NCI-H146 (cell line): ENCODE data around the gene UNC5B.

Source experiments
- DNase-seq: peaks from one replicate; lab custom pipeline; 2025; lab: John Stamatoyannopoulos, UW

UNC5B gene

DNA sequence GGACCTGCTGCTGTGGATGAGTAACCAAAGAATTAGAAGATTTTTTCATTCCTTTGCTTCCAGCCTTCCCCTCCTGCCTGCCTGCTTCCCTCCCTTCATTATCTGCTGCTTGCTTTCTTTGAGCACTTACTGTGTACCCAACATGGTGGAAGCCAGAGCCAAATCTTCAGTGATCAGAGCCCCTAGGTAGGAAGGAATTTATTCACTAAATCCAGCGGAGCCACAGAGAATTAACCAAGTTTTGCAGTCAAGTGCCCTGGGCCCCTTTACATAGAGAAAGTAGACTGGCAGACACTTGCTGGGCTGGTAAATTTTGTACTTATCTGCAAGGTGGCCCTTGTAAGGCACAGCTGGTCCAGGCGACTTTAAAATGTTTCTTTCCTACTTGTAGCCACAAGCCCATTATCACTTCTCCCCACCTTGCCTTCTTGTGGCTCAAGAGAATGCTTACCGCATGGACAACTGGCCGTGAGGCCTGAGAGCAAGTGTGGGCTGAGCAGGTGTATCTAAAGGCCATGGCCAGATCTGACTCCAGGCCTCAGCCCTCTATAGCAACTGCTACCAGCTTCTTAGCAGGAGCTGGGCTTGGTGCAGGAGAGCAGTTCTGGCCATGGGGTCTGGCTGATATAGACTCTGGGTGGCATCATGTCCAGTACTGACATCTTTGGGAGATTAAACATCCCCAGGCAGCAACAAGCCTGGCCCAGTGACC lies 11.1 kb downstream of the UNC5B start:
- DNase-seq: no peak

DNA sequence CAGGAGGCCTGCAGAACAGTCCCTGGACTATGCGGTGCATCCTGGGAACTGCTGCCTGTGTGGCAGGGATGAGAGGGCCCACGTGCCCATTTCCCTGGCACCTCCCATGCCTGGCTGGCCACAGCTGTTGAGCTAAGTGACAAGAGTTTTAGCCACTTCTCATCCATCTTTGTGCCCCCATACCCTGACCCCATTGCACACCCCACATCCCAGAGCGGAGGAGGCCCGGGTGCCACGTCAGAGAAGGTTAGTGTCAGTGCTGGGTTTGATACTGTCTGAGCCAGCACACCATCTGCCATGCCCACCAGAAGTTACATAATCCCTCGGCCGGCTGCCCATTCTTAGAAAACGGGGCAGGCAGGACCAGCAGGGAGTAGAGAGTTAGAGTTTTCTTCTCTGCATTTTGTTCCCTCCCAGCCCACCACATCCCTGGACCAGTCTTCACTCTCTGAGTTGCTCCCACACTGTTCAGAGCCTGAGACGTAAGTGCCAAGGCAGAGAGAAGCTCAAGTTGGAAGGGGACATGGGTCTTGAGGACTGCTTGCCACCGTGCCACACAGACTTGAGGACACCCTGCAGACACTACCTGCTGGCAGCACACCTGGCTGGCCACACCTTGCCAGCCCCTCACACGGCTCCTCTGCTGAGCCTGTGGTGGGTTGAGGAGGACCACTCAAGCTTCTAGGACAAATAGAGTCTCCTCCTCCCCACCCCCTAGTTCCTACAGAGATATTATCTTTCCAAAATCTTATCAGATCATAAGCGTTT lies 13.1 kb downstream of the UNC5B start:
- no peak for DNase-seq

DNA sequence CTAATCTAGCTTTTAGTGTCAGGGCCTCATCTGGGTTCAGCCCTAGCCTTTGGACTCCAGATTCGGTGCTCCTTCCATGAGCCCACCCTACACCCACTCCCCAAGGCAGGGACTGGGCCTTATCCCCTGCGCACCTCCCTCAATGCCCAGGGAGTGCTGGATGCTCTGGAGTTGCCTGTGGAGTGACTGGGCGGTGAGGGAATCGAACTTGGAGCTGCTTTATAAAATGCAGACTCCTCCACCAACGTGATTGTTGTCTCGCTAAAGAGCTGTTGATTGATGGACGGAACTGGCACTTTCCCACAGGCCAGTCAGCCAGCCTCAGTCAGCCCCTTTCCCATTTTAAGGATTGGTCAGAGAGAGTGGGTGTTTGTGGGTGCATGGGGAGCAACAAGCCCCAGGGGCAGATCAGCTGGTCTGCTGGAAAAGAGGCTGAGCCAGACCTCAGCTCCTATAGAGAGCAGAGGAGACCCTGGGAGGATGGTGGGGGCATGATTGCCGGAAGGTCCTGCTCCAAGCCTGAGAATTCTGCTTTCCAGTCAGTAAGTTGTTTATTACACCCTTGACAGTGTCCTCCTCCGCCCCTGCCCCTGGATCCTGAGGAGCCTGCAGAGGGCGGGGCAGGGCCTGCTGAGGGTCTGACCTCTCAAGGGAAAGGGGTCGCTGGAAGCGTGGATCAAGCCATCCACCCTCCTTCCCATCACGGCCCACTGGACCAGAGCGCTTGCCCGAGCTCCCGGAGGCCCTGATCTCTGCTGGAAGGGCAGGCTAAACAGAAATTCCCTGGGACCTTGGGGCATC lies 16.7 kb downstream of the UNC5B start:
- no peak for DNase-seq

DNA sequence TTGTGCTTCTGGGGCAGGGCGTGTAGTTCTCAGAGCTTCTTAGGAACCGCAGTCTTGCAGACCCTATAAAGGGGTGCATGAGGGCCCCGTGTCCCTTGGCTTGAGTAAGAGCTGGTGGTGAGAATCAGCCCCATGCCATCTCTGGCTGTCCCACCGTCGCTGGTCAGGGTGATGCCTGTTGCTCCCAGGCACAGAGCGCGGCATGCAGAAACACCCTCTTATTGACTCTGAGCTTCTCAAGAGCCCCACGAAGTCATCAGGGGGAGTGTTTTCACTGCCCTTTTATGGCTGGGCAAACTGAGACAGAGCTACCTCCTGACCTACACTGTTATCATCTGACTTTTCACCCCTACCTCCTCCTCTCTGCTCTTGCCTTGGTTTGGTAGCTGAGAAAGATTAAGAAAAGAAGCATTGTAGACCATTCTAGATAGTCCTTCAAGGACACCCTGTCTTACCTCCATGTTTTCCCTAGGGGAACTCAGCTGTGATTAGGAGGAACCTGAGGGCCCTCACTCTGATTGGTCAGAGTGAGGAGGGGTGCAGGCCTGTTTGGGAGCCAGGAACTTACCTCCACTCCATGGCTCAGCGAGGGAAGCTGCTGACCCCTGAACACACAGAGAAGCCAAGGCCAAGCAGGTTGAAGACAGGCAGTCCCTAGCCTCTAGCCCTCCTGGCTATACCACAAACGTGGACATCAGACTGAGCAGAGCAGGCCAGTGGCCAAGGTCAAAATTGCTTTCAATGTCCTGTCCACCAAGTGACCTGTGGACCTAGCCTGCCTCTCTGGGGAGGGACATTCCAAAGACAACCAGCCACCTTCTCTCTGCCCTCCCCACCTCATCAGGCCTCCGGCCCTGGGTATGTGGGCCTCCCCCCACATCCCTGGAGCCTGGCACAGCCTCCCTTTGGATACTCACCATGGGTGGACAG lies 17.6 kb downstream of the UNC5B start:
- DNase-seq: no peak

DNA sequence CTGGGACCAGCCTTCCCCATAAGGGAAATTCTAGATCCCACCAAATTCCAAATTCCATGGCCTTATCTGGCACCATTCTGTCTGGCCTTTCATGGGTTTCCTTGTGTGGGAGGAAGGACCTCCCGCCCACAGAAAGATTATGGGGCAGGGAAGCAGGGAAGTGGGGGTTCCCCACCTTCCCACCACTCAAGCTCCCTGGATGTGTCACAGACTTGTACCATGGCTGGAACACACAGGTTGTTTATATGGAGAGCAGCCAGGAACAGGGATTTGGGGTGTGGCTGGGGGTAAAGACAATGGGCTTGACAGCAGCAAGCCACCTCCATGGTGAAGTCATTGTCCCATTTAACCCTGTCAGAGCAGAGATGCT lies 18.3 kb downstream of the UNC5B start:
- DNase-seq: no peak

DNA sequence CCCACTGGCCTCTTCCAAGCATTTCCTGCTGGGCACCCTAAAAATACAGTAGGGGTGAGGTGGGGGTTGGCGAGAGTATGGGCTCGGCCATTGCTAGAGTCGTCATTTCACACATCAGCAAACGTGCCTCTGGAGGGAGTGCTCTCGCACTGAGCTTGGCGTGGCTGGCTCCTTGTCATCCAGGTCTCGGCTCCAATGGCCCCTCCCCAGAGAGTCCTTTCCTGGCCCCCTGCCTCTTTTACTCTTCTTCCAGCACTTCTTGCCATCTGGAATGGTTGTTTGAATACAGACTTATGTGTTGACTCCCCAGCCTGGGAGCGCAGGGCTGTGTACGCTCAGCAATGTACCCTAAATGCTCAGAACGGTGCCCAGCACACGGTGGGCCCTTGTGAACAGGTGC lies 18.8 kb downstream of the UNC5B start:
- no peak for DNase-seq

DNA sequence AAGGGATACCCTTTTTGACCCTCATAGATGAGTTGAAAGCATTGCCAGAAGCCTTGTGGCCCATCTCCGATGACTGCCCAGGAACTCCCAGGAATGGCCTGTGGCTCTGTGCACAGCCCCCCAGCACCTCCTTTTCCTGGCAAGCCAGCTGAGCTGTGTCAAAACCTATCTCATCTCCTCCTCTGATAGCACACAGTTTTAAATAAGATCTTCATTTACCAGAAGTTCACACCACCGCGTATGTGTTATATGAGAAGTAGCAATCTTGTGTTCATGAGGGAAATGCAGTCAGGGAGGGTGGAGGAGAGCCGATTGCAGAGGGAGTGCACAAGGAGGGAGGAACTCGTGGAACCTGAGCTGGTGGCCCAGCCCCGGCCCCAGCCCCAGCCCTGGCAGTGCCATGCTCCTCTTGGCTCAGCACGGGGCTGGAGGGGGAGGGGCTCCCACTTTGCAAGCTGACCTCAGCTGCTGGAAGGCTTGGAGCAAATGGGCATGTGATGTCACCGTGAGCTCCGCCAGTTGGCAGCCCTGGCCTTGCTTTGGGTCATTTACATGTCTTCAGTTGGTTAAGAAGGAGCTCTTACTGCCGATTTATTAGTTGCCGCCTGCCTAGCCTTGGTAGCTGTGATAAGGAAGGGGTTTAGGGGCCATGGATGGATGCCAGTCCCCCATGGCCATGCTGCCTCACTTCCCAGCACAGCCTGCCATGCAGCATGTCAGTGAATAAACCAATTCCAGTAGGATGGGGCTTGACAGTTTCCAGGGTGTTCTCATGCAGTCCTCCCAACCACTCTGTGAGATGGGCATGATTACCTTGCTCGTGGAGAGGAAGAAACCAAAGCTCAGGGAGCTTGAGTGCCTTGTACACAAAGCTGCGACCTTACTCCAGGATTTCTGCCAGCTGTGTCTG lies 20.0 kb downstream of the UNC5B start:
- DNase-seq: no peak

DNA sequence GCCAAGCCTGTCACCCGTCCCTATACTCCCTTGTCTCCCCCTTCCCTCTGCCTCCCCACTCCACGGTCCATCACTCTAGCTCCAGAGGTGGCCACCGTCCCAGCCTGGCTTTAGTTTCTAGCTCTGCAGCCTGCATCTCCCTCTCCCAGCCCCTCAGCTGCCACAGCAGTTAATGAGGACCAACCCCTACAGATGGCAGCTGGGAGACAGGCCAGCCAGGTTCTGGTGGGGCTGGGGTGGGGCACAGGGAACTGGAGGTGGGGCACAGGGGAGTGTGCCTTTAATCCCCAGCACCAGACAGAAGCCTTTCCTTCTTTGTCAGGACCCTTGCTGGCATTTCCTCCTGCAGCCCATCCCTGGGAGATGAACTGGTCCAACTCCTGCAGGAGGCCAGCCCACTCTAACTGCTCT lies 21.1 kb downstream of the UNC5B start:
- no peak for DNase-seq

DNA sequence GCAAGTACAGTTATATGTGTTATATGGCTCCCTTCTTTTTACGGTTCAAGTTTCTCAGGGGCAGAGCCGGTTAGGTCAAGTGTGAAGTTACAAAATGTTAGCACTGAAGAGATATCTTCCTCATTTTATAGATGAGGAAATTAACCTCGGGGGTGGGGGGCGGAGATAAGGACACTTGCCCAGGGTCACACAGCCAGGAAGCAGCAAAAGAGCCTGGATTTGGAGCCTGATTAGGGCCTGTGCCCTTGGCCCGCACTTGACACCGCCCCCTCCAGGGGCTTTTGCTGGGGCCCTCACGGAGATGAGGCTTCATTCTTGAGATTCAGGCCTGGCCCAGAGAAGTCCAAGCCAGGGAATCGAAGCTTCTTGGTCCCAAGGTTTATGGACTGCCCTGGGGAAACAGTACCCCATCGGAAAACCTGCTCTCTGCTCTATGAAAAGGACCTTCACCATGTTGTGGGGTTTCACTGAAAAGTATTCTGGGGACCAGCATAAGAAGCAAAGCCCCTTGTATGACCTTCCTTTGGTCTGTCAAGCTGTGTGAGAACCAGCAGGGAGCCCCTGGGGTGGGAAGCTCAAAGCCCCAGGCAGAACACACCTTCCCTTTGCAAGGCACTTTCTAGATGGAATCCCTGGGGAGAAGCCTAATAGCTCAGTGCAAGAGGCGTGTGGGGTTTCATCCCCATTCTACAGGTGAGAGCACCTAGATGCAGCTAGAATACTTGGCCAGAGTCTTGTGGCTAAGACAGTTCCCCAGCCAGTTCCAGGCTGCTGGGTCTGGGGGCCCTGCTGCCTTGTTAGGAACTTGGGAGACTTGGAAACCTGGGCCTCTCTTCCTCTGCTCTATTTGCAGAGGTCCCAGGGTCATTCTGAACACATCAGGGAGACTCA lies 21.9 kb downstream of the UNC5B start:
- no peak for DNase-seq

DNA sequence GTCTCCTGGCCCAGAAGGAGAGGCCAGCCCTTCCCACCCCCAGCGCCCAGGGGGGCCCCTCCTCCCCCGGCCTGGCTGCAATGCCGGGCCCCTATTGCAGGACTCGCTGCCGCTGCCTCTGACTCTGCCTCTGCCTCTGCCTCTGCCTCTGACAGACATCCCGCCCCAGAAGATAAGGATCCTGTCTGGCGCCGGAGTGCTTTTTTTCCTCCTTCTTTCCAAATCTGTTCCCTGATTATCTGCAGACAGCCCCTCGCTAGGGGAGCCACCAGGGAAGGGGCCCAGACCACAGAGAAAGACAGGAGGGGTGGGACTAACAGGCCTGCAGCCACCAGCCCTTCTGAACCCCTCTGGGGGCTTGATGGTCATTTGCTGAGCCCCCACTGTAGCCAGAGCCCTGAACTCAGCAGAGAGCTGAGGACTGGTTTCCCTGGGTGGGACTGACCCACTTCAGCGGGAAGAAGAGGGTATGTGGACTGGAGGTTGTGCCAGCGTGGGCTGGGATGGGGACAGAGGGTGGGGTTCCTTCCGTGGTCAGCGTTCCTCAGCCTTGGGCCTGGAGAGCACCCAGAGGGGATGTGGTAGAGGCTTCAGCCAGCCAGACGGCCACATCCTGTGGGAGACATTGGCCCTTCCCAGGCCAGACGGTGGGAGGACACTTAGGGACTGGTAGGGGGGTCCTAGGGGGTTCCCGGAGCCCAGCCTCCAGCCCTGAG lies 22.8 kb downstream of the UNC5B start:
- no peak for DNase-seq

DNA sequence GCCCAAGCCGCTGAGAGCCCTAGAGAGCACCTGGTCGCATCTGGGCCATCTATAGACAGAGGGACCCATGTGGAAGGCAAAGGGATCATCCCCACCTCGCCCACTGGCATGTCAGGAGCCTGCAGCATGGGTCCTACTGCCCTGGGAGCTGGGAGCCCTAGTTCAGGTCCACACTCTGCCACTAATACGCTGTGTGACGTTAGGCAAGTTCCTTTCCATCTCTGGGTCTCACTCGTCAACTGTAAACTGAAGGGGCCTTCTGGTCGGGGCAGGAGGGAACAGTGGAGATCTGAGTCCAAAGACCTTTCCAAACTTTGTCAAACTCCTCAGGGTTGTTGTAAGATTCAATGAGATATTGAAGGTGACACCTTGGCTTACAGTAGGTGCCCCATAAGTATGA lies 23.4 kb downstream of the UNC5B start:
- no peak for DNase-seq

DNA sequence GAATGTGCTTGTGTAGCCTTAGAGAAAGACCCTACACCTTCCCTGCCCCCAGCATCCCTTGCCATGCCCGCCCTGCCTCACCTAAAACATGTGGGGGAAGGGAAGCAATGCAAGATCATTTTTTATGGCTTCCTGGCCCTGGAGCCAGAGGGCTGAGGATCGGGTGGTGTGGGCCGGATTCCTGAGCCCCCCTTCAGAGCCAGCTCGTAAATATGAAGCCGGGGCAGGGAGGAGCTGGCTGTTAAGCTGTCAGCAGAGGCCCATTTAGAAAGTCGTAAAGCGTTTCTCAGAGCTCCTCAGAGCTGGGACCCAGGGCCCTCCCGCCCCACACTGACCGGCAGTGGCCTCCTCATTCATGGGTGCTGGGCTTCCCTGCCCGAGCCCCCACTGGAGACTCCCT lies 23.9 kb downstream of the UNC5B start:
- DNase-seq: no peak

DNA sequence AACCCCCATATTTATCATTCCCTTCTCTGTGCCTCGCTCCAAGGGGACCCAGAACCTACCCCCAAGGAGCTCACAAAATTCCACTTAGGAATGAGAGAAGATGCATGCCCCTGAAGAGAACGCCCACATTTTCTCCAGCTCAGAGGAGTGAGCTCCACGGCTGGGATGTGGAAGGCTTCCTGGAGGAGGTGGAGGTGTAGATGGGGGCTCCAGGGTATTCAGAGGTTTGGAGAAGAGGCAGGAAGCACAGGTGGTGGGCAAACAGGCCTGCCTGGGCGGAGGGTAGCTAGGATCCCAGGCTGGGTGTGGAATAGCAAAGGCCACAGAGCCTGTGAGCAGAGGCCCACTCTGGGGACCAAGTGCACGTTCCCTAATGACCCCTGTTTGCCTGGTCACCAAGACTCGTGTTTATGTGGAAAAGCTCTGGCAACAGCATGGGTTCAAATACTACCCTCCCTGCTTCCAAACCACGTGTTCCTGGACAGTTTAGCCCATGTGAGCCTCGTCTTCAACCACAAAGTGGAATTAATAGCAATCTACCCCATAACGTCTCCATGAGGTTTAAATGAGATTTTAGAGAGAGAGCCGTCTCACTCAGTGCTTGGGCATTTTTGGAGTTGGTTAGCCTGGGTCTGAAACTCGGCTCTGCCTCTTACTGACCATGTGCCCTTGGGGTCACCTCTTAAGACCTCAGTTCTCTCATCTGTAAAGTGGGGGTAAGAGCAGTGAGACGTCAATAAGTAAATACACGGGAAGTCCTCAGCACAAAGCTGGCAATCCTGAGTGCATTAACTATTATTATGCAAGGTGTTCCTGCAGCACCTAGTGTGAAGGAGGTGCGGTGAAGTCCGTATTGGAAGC lies 24.7 kb downstream of the UNC5B start:
- no peak for DNase-seq

DNA sequence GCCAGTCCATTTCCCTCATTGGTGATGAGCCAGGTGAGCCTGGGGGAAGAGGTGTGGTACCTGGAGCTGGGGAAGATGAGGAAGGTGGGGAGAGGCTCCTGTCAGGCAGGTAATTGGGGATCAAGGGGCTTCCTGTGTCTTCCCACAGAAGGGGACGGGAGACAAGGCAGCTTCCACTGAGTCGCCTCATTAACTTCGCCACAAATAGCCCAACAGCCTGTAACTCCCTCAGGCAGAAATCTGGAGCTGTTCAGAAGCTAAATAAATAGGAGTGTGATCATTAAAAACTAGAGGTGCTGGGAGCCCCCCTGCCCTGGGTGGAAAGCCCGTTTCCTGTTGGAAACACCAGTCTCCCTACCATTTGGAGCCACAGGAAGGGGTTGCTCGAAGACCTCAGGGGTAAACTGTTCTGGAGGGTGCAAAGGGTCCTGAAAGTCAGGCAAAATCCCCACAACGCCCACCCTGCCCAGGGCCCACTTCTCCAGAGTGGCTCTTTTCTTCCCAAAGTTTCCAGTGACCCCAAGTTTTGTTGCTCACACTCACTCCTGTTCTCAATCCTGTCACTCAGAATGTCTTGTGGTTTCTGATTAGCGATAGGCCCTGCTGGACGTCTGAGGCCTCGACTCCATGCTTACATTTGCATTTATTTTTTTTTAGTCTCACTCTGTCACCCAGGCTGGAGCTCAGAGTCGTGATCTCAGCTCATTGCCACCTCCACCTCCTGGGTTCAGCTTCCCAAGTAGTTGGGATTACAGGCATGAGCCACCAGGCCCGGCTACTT lies 25.7 kb downstream of the UNC5B start:
- DNase-seq: no peak

DNA sequence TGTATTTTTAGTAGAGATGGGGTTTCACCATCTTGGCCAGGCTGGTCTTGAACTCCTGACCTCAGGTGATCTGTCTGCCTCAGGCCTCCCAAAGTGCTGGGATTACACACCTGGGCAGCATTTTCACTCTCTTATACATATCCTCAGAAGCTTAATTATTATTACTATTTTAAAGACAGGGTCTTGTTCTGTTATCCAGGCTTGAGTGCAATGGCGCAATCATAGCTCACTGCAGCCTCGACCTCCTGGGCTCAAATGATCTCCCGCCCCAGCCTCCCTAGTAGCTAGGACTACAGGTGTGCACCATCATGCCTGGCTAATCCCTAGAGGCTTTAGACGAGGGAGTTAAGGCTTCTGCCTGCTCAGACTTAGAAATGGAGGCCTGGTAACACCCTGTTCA lies 26.3 kb downstream of the UNC5B start:
- DNase-seq: no peak

DNA sequence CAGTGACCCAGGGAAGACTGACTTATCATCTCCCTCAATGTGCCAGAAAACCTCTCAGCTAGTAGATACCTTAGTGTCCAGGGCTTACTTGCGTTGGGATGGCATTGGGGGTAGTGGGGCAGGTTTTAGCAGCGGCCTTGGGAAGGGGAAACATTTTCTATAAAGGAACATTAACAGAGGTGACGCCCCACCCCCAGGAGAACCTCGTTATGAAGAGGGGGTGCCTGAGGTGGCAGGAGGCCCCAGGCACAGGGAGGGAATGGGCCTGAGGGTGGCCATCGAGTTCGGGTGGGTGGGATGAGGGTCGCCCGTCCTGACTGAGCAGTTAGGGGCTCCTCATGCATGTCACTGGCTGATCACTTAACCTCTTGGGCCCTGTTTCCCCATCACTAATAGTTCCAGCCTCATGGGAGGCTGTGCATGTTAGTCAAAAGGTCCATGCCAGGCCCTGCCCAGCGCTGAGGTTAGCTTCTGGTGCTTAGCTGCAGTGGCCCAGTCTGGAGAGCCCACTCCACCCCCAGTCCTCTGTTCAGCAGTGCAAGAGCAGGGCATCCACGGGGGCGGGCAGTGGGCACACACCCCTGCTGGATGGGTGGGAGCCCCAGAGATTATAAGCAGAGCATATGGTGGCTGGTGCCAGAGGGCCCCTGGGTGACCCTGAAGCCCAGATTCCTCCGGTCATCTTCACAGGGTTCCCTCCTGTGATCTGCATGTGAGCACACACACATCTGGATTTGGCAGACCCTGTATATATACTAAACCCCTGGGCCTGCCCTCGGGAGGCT lies 27.0 kb downstream of the UNC5B start:
- no peak for DNase-seq
